HEK293 (cell line): ENCODE measurements around the gene SYCN.

Source experiments
- CTCF ChIA-PET: fragments of 350-600 bp; formaldehyde crosslinking; extraction: SDS; loops from one replicate; lab custom pipeline; 2021; ENCODE audit warnings: antibody characterized with exemption; lab: Yijun Ruan, JAX
- POLR2A ChIA-PET: fragments of 300-600 bp; formaldehyde crosslinking; extraction: SDS; loops from one replicate; lab custom pipeline; 2020; ENCODE audit warnings: antibody characterized with exemption, inconsistent platforms; lab: Yijun Ruan, JAX
- H3K27ac ChIP-seq: fragments of 200-500 bp; sonication (Bioruptor generic); 2 replicates; pipeline ENCODE4 v1.5.1; 2014; ENCODE audit warnings: low read depth, low read length, control low read depth, inconsistent platforms; ENCODE audit errors: extremely low read depth
- H3K36me3 ChIP-seq, 2 experiments: fragments of 200-500 bp in 1 of 2; sonication (Bioruptor generic) in 1 of 2; 1 replicate in 1 of 2; 2 replicates in 1 of 2; pipeline ENCODE4 v1.5.1; 2014 to 2017; ENCODE audit warnings: inconsistent platforms in 2 of 2, low read length in 2 of 2; ENCODE audit not compliant: control insufficient read depth in 2 of 2, insufficient read depth in 1 of 2
- H3K4me1 ChIP-seq: fragments of 200-500 bp; sonication (Bioruptor generic); 2 replicates; pipeline ENCODE4 v1.5.1; 2014; ENCODE audit warnings: mild to moderate bottlenecking, low read length, inconsistent platforms; ENCODE audit not compliant: control insufficient read depth, insufficient read depth
- H3K4me3 ChIP-seq: 2 replicates; pipeline ENCODE4 v1.5.1; 2011; ENCODE audit warnings: low read depth, mild to moderate bottlenecking, control low read depth, low read length, moderate library complexity
- H3K9me3 ChIP-seq: fragments of 200-500 bp; sonication (Bioruptor generic); 2 replicates; pipeline ENCODE4 v1.5.1; 2014; ENCODE audit warnings: low read depth, low read length, inconsistent platforms; ENCODE audit not compliant: control insufficient read depth, insufficient read depth
- EGR2 ChIP-seq: fragments of 450-650 bp; formaldehyde crosslinking; IDR thresholded peaks from 2 replicates; pipeline ENCODE4 v1.5.1; 2016; ENCODE audit warnings: low read depth, missing biosample characterization, missing genetic modification characterization
- GLI4 ChIP-seq: fragments of 450-650 bp; formaldehyde crosslinking; IDR thresholded peaks from 2 replicates; pipeline ENCODE4 v1.5.1; 2016; ENCODE audit warnings: missing biosample characterization, missing genetic modification characterization
- MEIS1 ChIP-seq: sonication (generic); formaldehyde crosslinking; IDR thresholded peaks from 2 replicates; pipeline ENCODE4 v1.8.1; 2022; ENCODE audit warnings: missing genetic modification reagents, mild to moderate bottlenecking, borderline replicate concordance
- PATZ1 ChIP-seq: fragments of 450-650 bp; formaldehyde crosslinking; IDR thresholded peaks from 2 replicates; pipeline ENCODE4 v1.5.1; 2016; ENCODE audit warnings: missing biosample characterization, missing genetic modification characterization
- SCRT1 ChIP-seq: fragments of 450-650 bp; formaldehyde crosslinking; IDR thresholded peaks from 2 replicates; pipeline ENCODE4 v1.5.1; 2016; ENCODE audit warnings: missing biosample characterization, missing genetic modification characterization, borderline replicate concordance
- TSHZ1 ChIP-seq: fragments of 450-650 bp; formaldehyde crosslinking; IDR thresholded peaks from 2 replicates; pipeline ENCODE4 v1.5.1; 2016; ENCODE audit warnings: missing biosample characterization, missing genetic modification characterization, borderline replicate concordance
- ZBTB1 ChIP-seq: fragments of 450-650 bp; formaldehyde crosslinking; IDR thresholded peaks from 2 replicates; pipeline ENCODE4 v1.5.1; 2016; ENCODE audit warnings: missing biosample characterization, missing genetic modification characterization
- ZBTB48 ChIP-seq: fragments of 450-650 bp; formaldehyde crosslinking; IDR thresholded peaks from 2 replicates; pipeline ENCODE4 v1.5.1; 2016; ENCODE audit warnings: missing biosample characterization, missing genetic modification characterization
- ZFHX2 ChIP-seq: fragments of 450-650 bp; formaldehyde crosslinking; conservative IDR thresholded peaks from 2 replicates; pipeline ENCODE4 v1.5.1; 2016; ENCODE audit warnings: missing biosample characterization, missing genetic modification characterization
- ZNF138 ChIP-seq: fragments of 450-650 bp; formaldehyde crosslinking; IDR thresholded peaks from 2 replicates; pipeline ENCODE4 v1.5.1; 2016; ENCODE audit warnings: missing biosample characterization, missing genetic modification characterization, borderline replicate concordance
- ZNF26 ChIP-seq: fragments of 450-650 bp; formaldehyde crosslinking; IDR thresholded peaks from 2 replicates; pipeline ENCODE4 v1.5.1; 2016; ENCODE audit warnings: missing biosample characterization, missing genetic modification characterization
- ZNF266 ChIP-seq: fragments of 450-650 bp; formaldehyde crosslinking; IDR thresholded peaks from 2 replicates; pipeline ENCODE4 v1.5.1; 2016; ENCODE audit warnings: missing biosample characterization, missing genetic modification characterization, low read depth
- ZNF302 ChIP-seq: fragments of 450-650 bp; formaldehyde crosslinking; IDR thresholded peaks from 2 replicates; pipeline ENCODE4 v1.5.1; 2016; ENCODE audit warnings: missing biosample characterization, missing genetic modification characterization, low read depth
- ZNF335 ChIP-seq: fragments of 450-650 bp; formaldehyde crosslinking; conservative IDR thresholded peaks from 2 replicates; pipeline ENCODE4 v1.5.1; 2016; ENCODE audit warnings: missing biosample characterization, missing genetic modification characterization
- ZNF366 ChIP-seq: fragments of 450-650 bp; formaldehyde crosslinking; conservative IDR thresholded peaks from 2 replicates; pipeline ENCODE4 v1.5.1; 2016; ENCODE audit warnings: missing biosample characterization, missing genetic modification characterization
- ZNF37A ChIP-seq: fragments of 450-650 bp; IDR thresholded peaks from 2 replicates; pipeline ENCODE4 v1.5.1; 2018; ENCODE audit warnings: missing biosample characterization, missing genetic modification characterization
- ZNF449 ChIP-seq: fragments of 450-650 bp; formaldehyde crosslinking; IDR thresholded peaks from 2 replicates; pipeline ENCODE4 v1.5.1; 2017; ENCODE audit warnings: missing biosample characterization, mild to moderate bottlenecking, missing genetic modification characterization, moderate library complexity
- ZNF510 ChIP-seq: fragments of 450-650 bp; formaldehyde crosslinking; IDR thresholded peaks from 2 replicates; pipeline ENCODE4 v1.5.1; 2018; ENCODE audit warnings: mild to moderate bottlenecking, missing genetic modification characterization, missing biosample characterization; ENCODE audit not compliant: insufficient replicate concordance
- TF ChIP-seq, protein P1 (sequence below): fragments of 450-650 bp; formaldehyde crosslinking; IDR thresholded peaks from 2 replicates; pipeline ENCODE4 v1.5.1; 2016; ENCODE audit warnings: missing biosample characterization, missing genetic modification characterization

The SYCN gene

DNA sequence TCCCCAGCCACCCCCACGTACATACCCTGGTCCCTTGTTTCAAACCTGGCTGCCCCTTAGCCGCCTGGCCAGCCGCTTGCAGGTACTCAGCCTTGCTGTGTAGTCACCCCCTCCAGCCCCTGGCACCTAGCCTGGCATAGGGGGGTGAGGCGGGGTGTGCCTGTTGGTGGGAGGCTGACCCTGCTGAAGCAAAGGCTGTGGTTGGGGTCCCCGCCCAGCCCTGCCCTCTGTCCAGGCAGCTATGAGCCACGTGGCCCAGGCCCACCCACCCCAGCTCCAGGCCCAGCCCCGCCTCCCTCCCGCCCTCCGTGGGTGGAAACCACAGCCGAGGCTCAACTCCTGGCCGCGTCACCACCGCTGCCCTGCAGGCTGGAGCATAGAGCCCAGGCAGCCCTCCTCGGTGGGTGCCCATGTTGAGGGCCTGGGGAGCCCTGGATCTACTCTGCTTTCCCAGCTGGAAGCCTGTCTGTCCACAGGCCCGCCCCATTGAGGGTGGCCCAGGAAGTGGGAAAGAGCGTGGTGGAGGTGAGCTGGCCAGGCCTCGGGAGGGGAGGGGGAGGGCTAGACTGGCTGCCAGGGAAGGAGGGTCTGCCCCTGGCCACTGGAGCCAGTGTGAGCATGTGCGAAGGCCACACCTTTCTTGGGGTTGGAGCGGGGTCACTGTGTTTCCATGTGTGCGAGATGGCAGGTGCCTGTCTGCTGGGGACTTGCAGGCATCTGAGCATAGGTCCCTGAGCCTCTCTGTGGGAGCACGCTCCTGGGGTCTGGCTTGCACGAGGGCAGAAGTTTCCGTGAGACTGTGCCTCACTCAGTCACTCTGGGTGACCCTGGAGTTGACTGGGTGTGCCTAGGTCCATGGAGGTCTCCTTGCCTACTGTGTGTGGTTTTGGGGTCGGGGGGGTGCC, 47.5 kb downstream of the SYCN start (continued):
- TF ChIP-seq MEIS1 (no peak), ZNF510 (tag by site-specific recombination) (no peak), ZBTB48 (tag by site-specific recombination) (no peak), PATZ1 (tag by site-specific recombination) (peak; percentile 74), ZNF302 (no peak), ZNF266 (tag by site-specific recombination) (0 out of 2 replicates have a peak, but pooled peaks have one; percentile 12)

DNA sequence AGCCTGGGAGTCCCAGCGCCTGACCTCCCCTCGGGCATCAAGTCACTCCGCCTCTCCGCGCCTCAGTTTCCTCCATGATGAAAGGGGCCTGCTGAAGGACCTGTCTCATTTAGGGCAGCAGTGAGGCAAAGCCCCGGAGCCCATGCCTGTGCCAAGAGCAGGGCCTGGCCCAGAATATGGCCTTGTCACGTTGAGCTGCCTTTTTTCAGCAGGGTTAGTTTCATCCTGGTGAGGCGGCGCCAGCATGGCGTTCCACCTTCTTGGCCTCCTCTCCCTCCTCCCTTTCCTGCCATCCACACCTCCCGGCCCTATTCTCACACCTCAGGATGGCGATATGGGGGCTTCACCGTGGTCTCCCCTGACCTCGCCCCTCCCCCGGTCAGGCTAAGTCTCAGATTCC, 48.3 kb downstream of the SYCN start:
- ChIA-PET POLR2A (interaction anchor here (1.0 to 1.2 kb wide), 2 partner anchors 27 to 34 kb away, joined by 3 to 4 read pairs; no protein-coding TSS in a partner anchor), CTCF (interaction anchor here (0.6 to 1.2 kb wide), 5 partner anchors 17 to 377 kb away, joined by 3 to 4 read pairs (median 4); partner anchors contain the start of gene EID2B)
- TF ChIP-seq ZNF37A (tag by site-specific recombination) (no peak), ZNF366 (no peak), MEIS1 (no peak), ZNF449 (no peak), ZBTB1 (tag by site-specific recombination) (no peak)
- no peaks in the 10 kb centered on the region for H3K9me3 ChIP-seq
- H3K36me3 ChIP-seq: peaks cover 3 to 6% of the 10 kb centered on the region in 2 experiments; a peak in 2 of 3 replicates
- H3K4me1 ChIP-seq: peaks cover 23% of the 10 kb centered on the region
- no peak overlapping the region for H3K27ac ChIP-seq
- no peak overlapping the region for H3K4me3 ChIP-seq

DNA sequence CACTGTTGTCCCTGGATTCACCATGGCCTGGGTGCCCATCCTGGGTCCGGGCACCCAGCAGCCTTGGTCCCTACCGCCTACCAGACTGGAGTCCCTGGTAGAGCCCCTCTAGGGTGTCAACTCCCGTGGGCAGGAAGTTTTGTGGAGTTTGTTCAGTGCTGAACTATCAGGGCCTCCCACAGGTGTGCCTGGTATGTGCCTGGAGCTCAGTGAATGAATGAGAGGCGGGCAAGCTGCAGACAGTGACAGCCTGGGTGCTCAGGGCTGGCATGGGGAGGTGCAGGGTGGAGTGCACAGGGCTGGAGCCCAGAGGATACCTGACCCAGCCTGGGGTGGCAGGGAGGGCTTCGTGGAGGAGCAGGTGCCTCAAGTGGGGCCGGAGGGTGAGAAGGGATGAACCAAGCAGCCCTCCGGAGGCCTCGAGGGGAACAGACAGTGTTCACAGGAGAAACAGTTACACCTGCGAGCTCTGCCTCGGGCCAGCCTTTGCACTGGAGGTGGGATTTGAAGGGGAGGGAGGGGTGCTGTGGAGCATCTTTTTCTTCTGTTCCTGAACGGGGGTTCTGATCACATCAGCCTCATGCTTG, 48.9 kb downstream of the SYCN start:
- CTCF ChIA-PET: interaction anchor here (0.6 to 2.1 kb wide), 8 partner anchors 15 to 377 kb away, joined by 3 to 6 read pairs (median 4); partner anchors contain the start of gene EID2B
- TF ChIP-seq SCRT1 (tag by site-specific recombination) (peak; percentile 71; the same call in 1 of the 2 replicates), ZNF335 (peak; percentile 42; the same call in 1 of the 2 replicates), GLI4 (tag by site-specific recombination) (no peak), ZNF138 (tag by site-specific recombination) (no peak), ZFHX2 (peak; percentile 88), TSHZ1 (tag by site-specific recombination) (no peak), EGR2 (peak; percentile 93), ZNF26 (tag by site-specific recombination) (no peak)
- TF ChIP-seq, protein P1, sequence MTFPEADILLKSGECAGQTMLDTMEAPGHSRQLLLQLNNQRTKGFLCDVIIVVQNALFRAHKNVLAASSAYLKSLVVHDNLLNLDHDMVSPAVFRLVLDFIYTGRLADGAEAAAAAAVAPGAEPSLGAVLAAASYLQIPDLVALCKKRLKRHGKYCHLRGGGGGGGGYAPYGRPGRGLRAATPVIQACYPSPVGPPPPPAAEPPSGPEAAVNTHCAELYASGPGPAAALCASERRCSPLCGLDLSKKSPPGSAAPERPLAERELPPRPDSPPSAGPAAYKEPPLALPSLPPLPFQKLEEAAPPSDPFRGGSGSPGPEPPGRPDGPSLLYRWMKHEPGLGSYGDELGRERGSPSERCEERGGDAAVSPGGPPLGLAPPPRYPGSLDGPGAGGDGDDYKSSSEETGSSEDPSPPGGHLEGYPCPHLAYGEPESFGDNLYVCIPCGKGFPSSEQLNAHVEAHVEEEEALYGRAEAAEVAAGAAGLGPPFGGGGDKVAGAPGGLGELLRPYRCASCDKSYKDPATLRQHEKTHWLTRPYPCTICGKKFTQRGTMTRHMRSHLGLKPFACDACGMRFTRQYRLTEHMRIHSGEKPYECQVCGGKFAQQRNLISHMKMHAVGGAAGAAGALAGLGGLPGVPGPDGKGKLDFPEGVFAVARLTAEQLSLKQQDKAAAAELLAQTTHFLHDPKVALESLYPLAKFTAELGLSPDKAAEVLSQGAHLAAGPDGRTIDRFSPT (tag by site-specific recombination): peak; percentile 17; the same call in 1 of the 2 replicates

More for the DNA sequence above, 48.9 kb downstream of the SYCN start:
- Histone ChIP-seq H3K9me3 (no peaks in the 10 kb centered on the region), H3K4me3 (no peak overlapping the region), H3K27ac (0 out of 2 replicates have a peak overlapping the region, but pooled peaks have one; percentile 16), H3K36me3 (peaks cover 3 to 6% of the 10 kb centered on the region in 2 experiments; a peak in 2 of 3 replicates), H3K4me1 (peaks cover 20% of the 10 kb centered on the region)
- POLR2A ChIA-PET: interaction anchor here (1.2 kb wide), 1 partner anchor 33 kb away, joined by 4 read pairs; no protein-coding TSS in a partner anchor
